Epithelial cell of esophagus (primary cell): ENCODE measurements around the gene IFRD2.
"Not testable (repeated sequence)": the region's sequence is repeated elsewhere in the genome, so short reads cannot be mapped to it uniquely, and the experiment has no call there.

ENCODE experiments used
- DNase-seq: peaks from one replicate; pipeline ENCODE4 v3.0.0; 2010; ENCODE audit warnings: low read depth
- H3K4me3 ChIP-seq: 2 replicates; pipeline ENCODE4 v1.5.1; 2011; ENCODE audit warnings: mild to moderate bottlenecking, low read length, control low read depth
- CTCF ChIP-seq: IDR thresholded peaks from 2 replicates; pipeline ENCODE4 v1.5.1; 2011; ENCODE audit warnings: low read depth, mild to moderate bottlenecking, low read length, control low read depth, inconsistent platforms; ENCODE audit not compliant: insufficient read depth; ENCODE audit errors: missing control alignments

IFRD2 gene

GRCh38 chr3:50288387-50289007, 3.7 kb downstream of the IFRD2 start:
- DNase-seq: no peak
- H3K4me3 ChIP-seq: no peak overlapping the region
- no peak for TF ChIP-seq CTCF

GRCh38 chr3:50287262-50287661, 5.0 kb downstream of the IFRD2 start:
- TF ChIP-seq CTCF: no peak
- no peak for DNase-seq
- H3K4me3 ChIP-seq: no peak overlapping the region

- no peak for DNase-seq
- TF ChIP-seq CTCF: no peak
- no peak overlapping the region for H3K4me3 ChIP-seq
These were observed 5.7 kb downstream of the IFRD2 start for GRCh38 chr3:50286322-50287227.

GRCh38 chr3:50284121-50284520, 8.1 kb downstream of the IFRD2 start:
- H3K4me3 ChIP-seq, DNase-seq: not testable (repeated sequence)

GRCh38 chr3:50279255-50280016, 12.8 kb downstream of the IFRD2 start:
- H3K4me3 ChIP-seq: no peak overlapping the region
- no peak for DNase-seq
- TF ChIP-seq CTCF: no peak

- no peak for DNase-seq
- TF ChIP-seq CTCF: no peak
- no peak within 1 kb of the TSS for H3K4me3 ChIP-seq
These were observed 13.4 kb downstream of the IFRD2 start, which contains the start of gene LSMEM2 for GRCh38 chr3:50278880-50279224. TSS of gene LSMEM2 (plus strand) at chr3:50279087. CDS start at chr3:50279114, 27 bp downstream.
